Activated naive CD8-positive, alpha-beta T cell treated with anti-CD3 and anti-CD28 coated beads, Interleukin-2, amount 10 ng/mL, durations not matched to agents 7 days and 5 days (primary cell): ENCODE measurements around the gene PRR5L. TPM values are rescaled to one million over a fixed set of nuclear protein-coding genes. Genes with fewer than 3 reads are reported as not detected.

Source experiments
- ATAC-seq: fragments of 150-1000 bp; cut with Tn5 transposase; one replicate; pipeline ENCODE4 v1.10.0; 2021; ENCODE audit warnings: low read depth, moderate library complexity
- POLR2A ChIA-PET: fragments of 350-600 bp; sonication (Branson Sonifier 250); formaldehyde crosslinking; loops from one replicate; lab custom pipeline; 2021; ENCODE audit warnings: antibody characterized with exemption; lab: Charles Lee
- DNase-seq: peaks from one replicate; pipeline ENCODE4 v3.0.0; 2021
- H3K27ac Mint-ChIP-seq: one replicate; pipeline ENCODE4 v1.8.0; 2022; ENCODE audit warnings: mild to moderate bottlenecking, mixed read lengths
- H3K27me3 Mint-ChIP-seq: one replicate; pipeline ENCODE4 v1.8.0; 2022; ENCODE audit warnings: mild to moderate bottlenecking, moderate library complexity, mixed read lengths
- H3K36me3 Mint-ChIP-seq: one replicate; pipeline ENCODE4 v1.8.0; 2021; ENCODE audit warnings: mild to moderate bottlenecking, mixed read lengths
- H3K4me1 Mint-ChIP-seq: one replicate; pipeline ENCODE4 v1.8.0; 2021; ENCODE audit warnings: mixed read lengths
- H3K4me3 Mint-ChIP-seq: one replicate; pipeline ENCODE4 v1.8.0; 2022; ENCODE audit warnings: mild to moderate bottlenecking, moderate library complexity, mixed read lengths
- H3K9me3 Mint-ChIP-seq: one replicate; pipeline ENCODE4 v1.8.0; 2021; ENCODE audit warnings: mixed read lengths
- total RNA-seq, 2 experiments: library from RNA; stranded (reverse); gene quantifications; one replicate each; pipeline ENCODE4 v1.2.3, GENCODE V29; 2021

The PRR5L gene
- total RNA-seq, 2 experiments from 2014 or later = 23.6 to 29.1 TPM

- no peak for DNase-seq
- ATAC-seq = no peak
- Mint-ChIP-seq H3K9me3 (no peaks in the 10 kb centered on the region), H3K27me3 (peaks cover 5% of the 10 kb centered on the region), H3K36me3 (no peaks in the 10 kb centered on the region), H3K4me1 (peaks cover 29% of the 10 kb centered on the region), H3K27ac (no peak overlapping the region), H3K4me3 (no peak overlapping the region)
- POLR2A ChIA-PET = no interaction called here
Observed at GRCh38 chr11:36455658-36456111, 159.6 kb downstream of the PRR5L start.

GRCh38 chr11:36456156-36456555, 160.1 kb downstream of the PRR5L start:
- H3K27ac Mint-ChIP-seq = no peak overlapping the region
- H3K27me3 Mint-ChIP-seq = peaks cover 5% of the 10 kb centered on the region
- POLR2A ChIA-PET = no interaction called here
- no peak overlapping the region for H3K4me3 Mint-ChIP-seq
- H3K36me3 Mint-ChIP-seq = no peaks in the 10 kb centered on the region
- no peaks in the 10 kb centered on the region for H3K9me3 Mint-ChIP-seq
- H3K4me1 Mint-ChIP-seq = peaks cover 27% of the 10 kb centered on the region
- DNase-seq (no peak), ATAC-seq (no peak)

GRCh38 chr11:36458129-36458915, 162.2 kb downstream of the PRR5L start:
- POLR2A ChIA-PET = no interaction called here
- Mint-ChIP-seq H3K4me3 (no peak overlapping the region), H3K27ac (no peak overlapping the region), H3K9me3 (no peaks in the 10 kb centered on the region), H3K36me3 (no peaks in the 10 kb centered on the region), H3K4me1 (peaks cover 11% of the 10 kb centered on the region), H3K27me3 (peaks cover 5% of the 10 kb centered on the region)
- DNase-seq = no peak
- no peak for ATAC-seq

- Mint-ChIP-seq H3K27ac (no peak overlapping the region), H3K9me3 (no peaks in the 10 kb centered on the region), H3K4me1 (peaks cover 7% of the 10 kb centered on the region), H3K27me3 (peaks cover 7% of the 10 kb centered on the region), H3K4me3 (no peak overlapping the region), H3K36me3 (no peaks in the 10 kb centered on the region)
- ATAC-seq (no peak), DNase-seq (no peak)
- POLR2A ChIA-PET = no interaction called here
Observed at GRCh38 chr11:36459046-36459445, 163.0 kb downstream of the PRR5L start.

- Mint-ChIP-seq H3K9me3 (no peaks in the 10 kb centered on the region), H3K4me3 (no peak overlapping the region), H3K27me3 (peaks cover 7% of the 10 kb centered on the region), H3K4me1 (peaks cover 7% of the 10 kb centered on the region), H3K27ac (no peak overlapping the region), H3K36me3 (no peaks in the 10 kb centered on the region)
- no peak for DNase-seq
- POLR2A ChIA-PET = no interaction called here
- peak; percentile 46 for ATAC-seq
Observed at GRCh38 chr11:36460220-36460619, 164.1 kb downstream of the PRR5L start.

- H3K4me3 Mint-ChIP-seq = no peak overlapping the region
Observed at GRCh38 chr11:36462321-36462720, 166.2 kb downstream of the PRR5L start.

GRCh38 chr11:36463781-36464180, 167.7 kb downstream of the PRR5L start:
- DNase-seq = no peak
- Mint-ChIP-seq H3K4me1 (peaks cover 7% of the 10 kb centered on the region), H3K36me3 (no peaks in the 10 kb centered on the region), H3K27ac (no peak overlapping the region), H3K4me3 (no peak overlapping the region), H3K27me3 (peaks cover 6% of the 10 kb centered on the region), H3K9me3 (no peaks in the 10 kb centered on the region)
- POLR2A ChIA-PET = no interaction called here
- ATAC-seq = no peak

More at GRCh38 chr11:36462321-36462720, 166.2 kb downstream of the PRR5L start:
- Mint-ChIP-seq H3K27me3 (peaks cover 9% of the 10 kb centered on the region), H3K36me3 (no peaks in the 10 kb centered on the region), H3K4me1 (peaks cover 7% of the 10 kb centered on the region), H3K27ac (no peak overlapping the region), H3K9me3 (no peaks in the 10 kb centered on the region)
- ATAC-seq (no peak), DNase-seq (no peak)
- POLR2A ChIA-PET = no interaction called here

- no peak for ATAC-seq
- Mint-ChIP-seq H3K27ac (no peak overlapping the region), H3K9me3 (no peaks in the 10 kb centered on the region), H3K27me3 (peaks cover 6% of the 10 kb centered on the region), H3K4me3 (no peak overlapping the region), H3K36me3 (no peaks in the 10 kb centered on the region), H3K4me1 (peaks cover 7% of the 10 kb centered on the region)
- no peak for DNase-seq
- POLR2A ChIA-PET = no interaction called here
Observed at GRCh38 chr11:36464720-36465119, 168.6 kb downstream of the PRR5L start.

- POLR2A ChIA-PET = no interaction called here
- Mint-ChIP-seq H3K4me1 (peaks cover under 1% of the 10 kb centered on the region), H3K27me3 (peaks cover 6% of the 10 kb centered on the region), H3K36me3 (peaks cover 1% of the 10 kb centered on the region), H3K9me3 (no peaks in the 10 kb centered on the region), H3K27ac (no peak overlapping the region), H3K4me3 (no peak overlapping the region)
- DNase-seq (no peak), ATAC-seq (no peak)
Observed at GRCh38 chr11:36465449-36466163, 169.5 kb downstream of the PRR5L start.

GRCh38 chr11:36467012-36467411, 170.9 kb downstream of the PRR5L start:
- H3K4me3 Mint-ChIP-seq = no peak overlapping the region
- H3K27ac Mint-ChIP-seq = no peak overlapping the region
- POLR2A ChIA-PET = no interaction called here
- no peaks in the 10 kb centered on the region for H3K9me3 Mint-ChIP-seq
- DNase-seq = no peak
- H3K36me3 Mint-ChIP-seq = peaks cover 1% of the 10 kb centered on the region
- no peaks in the 10 kb centered on the region for H3K4me1 Mint-ChIP-seq
- H3K27me3 Mint-ChIP-seq = peaks cover 6% of the 10 kb centered on the region
- no peak for ATAC-seq

GRCh38 chr11:36467916-36468315, 171.8 kb downstream of the PRR5L start:
- POLR2A ChIA-PET = no interaction called here
- ATAC-seq (no peak), DNase-seq (no peak)
- Mint-ChIP-seq H3K36me3 (peaks cover 1% of the 10 kb centered on the region), H3K4me1 (no peaks in the 10 kb centered on the region), H3K9me3 (no peaks in the 10 kb centered on the region), H3K4me3 (no peak overlapping the region), H3K27me3 (peaks cover 6% of the 10 kb centered on the region), H3K27ac (no peak overlapping the region)

- no peak for DNase-seq
- peaks cover 4% of the 10 kb centered on the region for H3K27me3 Mint-ChIP-seq
- POLR2A ChIA-PET = no interaction called here
Observed at GRCh38 chr11:36469063-36469462, 173.0 kb downstream of the PRR5L start.

GRCh38 chr11:36469881-36470802, 174.1 kb downstream of the PRR5L start:
- peaks cover 4% of the 10 kb centered on the region for H3K27me3 Mint-ChIP-seq
- POLR2A ChIA-PET = no interaction called here
- H3K9me3 Mint-ChIP-seq = no peaks in the 10 kb centered on the region
- no peak for ATAC-seq
- H3K4me3 Mint-ChIP-seq = no peak overlapping the region
- H3K27ac Mint-ChIP-seq = no peak overlapping the region
- peaks cover 1% of the 10 kb centered on the region for H3K36me3 Mint-ChIP-seq
- no peaks in the 10 kb centered on the region for H3K4me1 Mint-ChIP-seq
- DNase-seq = no peak

More at GRCh38 chr11:36469063-36469462, 173.0 kb downstream of the PRR5L start:
- ATAC-seq = no peak
- Mint-ChIP-seq H3K36me3 (peaks cover 1% of the 10 kb centered on the region), H3K9me3 (no peaks in the 10 kb centered on the region), H3K27ac (no peak overlapping the region), H3K4me3 (no peak overlapping the region), H3K4me1 (no peaks in the 10 kb centered on the region)
